ENCODE measurements around the gene AP3B2.

The AP3B2 gene

GRCh38 chr15:82698711-82699345 is 10.8 kb downstream of the AP3B2 start:
- no peak for DNase-seq (ENCODE audit: low read depth in 2 of 2)

- DNase-seq (ENCODE audit: low read depth in 2 of 2) = no peak
These were observed 11.8 kb downstream of the AP3B2 start for GRCh38 chr15:82697735-82698407.

GRCh38 chr15:82692171-82692570 is 17.5 kb downstream of the AP3B2 start:
- DNase-seq (ENCODE audit: low read depth in 2 of 2) = no peak

- DNase-seq (ENCODE audit: low read depth in 2 of 2) = no peak
These were observed 20.5 kb downstream of the AP3B2 start for GRCh38 chr15:82689147-82689546.

- no peak for DNase-seq (ENCODE audit: low read depth in 2 of 2)
These were observed 21.0 kb downstream of the AP3B2 start for GRCh38 chr15:82688691-82689090.

GRCh38 chr15:82681371-82681770 is 28.3 kb downstream of the AP3B2 start:
- DNase-seq (ENCODE audit: low read depth in 2 of 2) = no peak

- peak; percentile 55 to 63 for DNase-seq (ENCODE audit: low read depth in 2 of 2)
These were observed 29.2 kb downstream of the AP3B2 start for GRCh38 chr15:82680200-82681102.

GRCh38 chr15:82679626-82680199 is 30.0 kb downstream of the AP3B2 start:
- no peak for DNase-seq (ENCODE audit: low read depth in 2 of 2)

GRCh38 chr15:82677720-82678323 is 31.9 kb downstream of the AP3B2 start:
- DNase-seq (ENCODE audit: low read depth in 2 of 2) = no peak

- DNase-seq (ENCODE audit: low read depth in 2 of 2) = no peak
These were observed 34.8 kb downstream of the AP3B2 start for GRCh38 chr15:82674873-82675272.

- no peak for DNase-seq (ENCODE audit: low read depth in 2 of 2)
These were observed 39.0 kb downstream of the AP3B2 start for GRCh38 chr15:82670699-82671098.

- no peak for DNase-seq (ENCODE audit: low read depth in 2 of 2)
These were observed 43.1 kb downstream of the AP3B2 start for GRCh38 chr15:82666606-82667005.

- DNase-seq (ENCODE audit: low read depth in 2 of 2) = no peak
These were observed 45.7 kb downstream of the AP3B2 start for GRCh38 chr15:82664021-82664420.

- peak in 1 of 2 donors; percentile 27 for DNase-seq (ENCODE audit: low read depth in 2 of 2)
These were observed 46.5 kb downstream of the AP3B2 start for GRCh38 chr15:82663186-82663600.

- DNase-seq (ENCODE audit: low read depth in 2 of 2) = no peak
These were observed 47.0 kb downstream of the AP3B2 start for GRCh38 chr15:82662641-82663040.

GRCh38 chr15:82660378-82660777 is 49.3 kb downstream of the AP3B2 start:
- DNase-seq (ENCODE audit: low read depth in 2 of 2) = no peak

GRCh38 chr15:82656641-82657266 is 52.9 kb downstream of the AP3B2 start:
- no peak for DNase-seq (ENCODE audit: low read depth in 2 of 2)

GRCh38 chr15:82655606-82656005 is 54.1 kb downstream of the AP3B2 start:
- DNase-seq (ENCODE audit: low read depth in 2 of 2) = no peak

- no peak for DNase-seq (ENCODE audit: low read depth in 2 of 2)
These were observed 56.0 kb downstream of the AP3B2 start for GRCh38 chr15:82653483-82654168.

GRCh38 chr15:82651708-82652107 is 58.0 kb downstream of the AP3B2 start:
- DNase-seq (ENCODE audit: low read depth in 2 of 2) = no peak

Measured in activated CD4-positive, alpha-beta T cell treated with anti-CD3 and anti-CD28 coated beads for 24 hours (primary cell).